B cell (primary cell): ENCODE data around the gene CDNF. TPM values are rescaled to one million over a fixed set of nuclear protein-coding genes. Genes with fewer than 3 reads are reported as not detected.

Experiments
- ATAC-seq: fragments of 200-7000 bp; cut with Tn5 transposase; one replicate; pipeline ENCODE4 v1.10.0; 2021; ENCODE audit warnings: low read depth, mild to moderate bottlenecking, moderate number of reproducible peaks, moderate library complexity
- CTCF ChIA-PET: fragments of 350-600 bp; sonication (Branson Sonifier 250); formaldehyde crosslinking; loops from one replicate; lab custom pipeline; 2021; ENCODE audit warnings: antibody characterized with exemption, inconsistent platforms; lab: Charles Lee
- POLR2A ChIA-PET: fragments of 350-600 bp; sonication (Branson Sonifier 250); formaldehyde crosslinking; loops from one replicate; lab custom pipeline; 2021; ENCODE audit warnings: antibody characterized with exemption; lab: Charles Lee
- DNase-seq: peaks from one replicate; pipeline ENCODE4 v3.0.0; 2013
- H2AFZ ChIP-seq: 2 replicates; pipeline ENCODE4 v1.6.1; 2012; ENCODE audit warnings: mild to moderate bottlenecking, low read depth, low read length; ENCODE audit not compliant: insufficient read depth, poor library complexity, severe bottlenecking
- H3K27ac ChIP-seq, 2 donors: 1 replicate in 1 of 2; 2 replicates in 1 of 2; pipeline ENCODE4 v1.5.1; 2012 to 2013; ENCODE audit warnings: low read length in 2 of 2, mild to moderate bottlenecking in 2 of 2, moderate library complexity in 1 of 2
- H3K27me3 ChIP-seq, 4 experiments: fragments of 200-600 bp in 1 of 4; sonication (generic) in 1 of 4; replicated peaks in 1 of 4; 1 replicate in 2 of 4; 2 replicates in 2 of 4; pipeline versions ENCODE4 v1.6.1 to v1.7.0; 2013 to 2016; ENCODE audit warnings: low read length in 3 of 4, mild to moderate bottlenecking in 2 of 4, mixed read lengths in 1 of 4, moderate library complexity in 1 of 4; ENCODE audit not compliant: insufficient read depth in 4 of 4, control insufficient read depth in 3 of 4; ENCODE audit errors: control extremely low read depth in 1 of 4
- H3K36me3 ChIP-seq, 2 experiments: replicated peaks in 1 of 2; 1 replicate in 1 of 2; 2 replicates in 1 of 2; pipeline versions ENCODE4 v1.6.1 to v1.7.1; 2013; ENCODE audit warnings: low read length in 1 of 2; ENCODE audit not compliant: insufficient read depth in 2 of 2, control insufficient read depth in 1 of 2; ENCODE audit errors: control extremely low read depth in 1 of 2, extremely low read depth in 1 of 2
- H3K4me1 ChIP-seq, 2 donors: fragments of 200-600 bp in 1 of 2; sonication (generic) in 1 of 2; 1 replicate in 1 of 2; 2 replicates in 1 of 2; pipeline versions ENCODE4 v1.5.1 to v1.6.1; 2013 to 2017; ENCODE audit warnings: low read length in 2 of 2; ENCODE audit not compliant: control insufficient read depth in 2 of 2, insufficient read depth in 2 of 2
- H3K4me2 ChIP-seq: replicated peaks from 2 replicates; pipeline ENCODE3; 2012; ENCODE audit warnings: mild to moderate bottlenecking, low read depth, low read length; ENCODE audit not compliant: poor library complexity, severe bottlenecking
- H3K4me3 ChIP-seq, 5 experiments: fragments of 200-600 bp in 1 of 5; sonication (generic) in 1 of 5; 1 replicate in 3 of 5; 2 replicates in 2 of 5; pipeline versions ENCODE4 v1.5.1 to v1.7.0; 2011 to 2016; ENCODE audit warnings: low read length in 4 of 5, mild to moderate bottlenecking in 4 of 5, low read depth in 2 of 5, control low read depth in 1 of 5, moderate library complexity in 1 of 5; ENCODE audit not compliant: insufficient read depth in 1 of 5; ENCODE audit errors: control extremely low read depth in 1 of 5, extremely low read depth in 1 of 5
- H3K79me2 ChIP-seq: fragments of 200-600 bp; sonication (generic); one replicate; pipeline ENCODE4 v1.6.0; 2016; ENCODE audit warnings: low read length; ENCODE audit not compliant: control insufficient read depth, insufficient read depth
- H3K9ac ChIP-seq: fragments of 200-600 bp; sonication (generic); 2 replicates; pipeline ENCODE4 v1.6.1; 2017; ENCODE audit warnings: mild to moderate bottlenecking, low read length, moderate library complexity
- H3K9me3 ChIP-seq, 3 donors: one replicate each; pipeline versions ENCODE4 v1.6.1 to v1.7.1; 2013; ENCODE audit warnings: low read length in 2 of 3; ENCODE audit not compliant: control insufficient read depth in 2 of 3, insufficient read depth in 1 of 3; ENCODE audit errors: control extremely low read depth in 1 of 3
- H4K20me1 ChIP-seq: 2 replicates; pipeline ENCODE4 v1.6.0; 2012; ENCODE audit warnings: mild to moderate bottlenecking, low read length; ENCODE audit not compliant: insufficient read depth, control insufficient read depth, poor library complexity, severe bottlenecking
- H3K27ac Mint-ChIP-seq: one replicate; pipeline ENCODE4 v1.8.0; 2021; ENCODE audit warnings: mixed read lengths
- H3K27me3 Mint-ChIP-seq: one replicate; pipeline ENCODE4 v1.8.0; 2021; ENCODE audit warnings: mixed read lengths
- H3K4me1 Mint-ChIP-seq: one replicate; pipeline ENCODE4 v1.8.0; 2021; ENCODE audit warnings: mixed read lengths
- H3K4me3 Mint-ChIP-seq: one replicate; pipeline ENCODE4 v1.8.0; 2021; ENCODE audit warnings: mixed read lengths
- H3K9me3 Mint-ChIP-seq: one replicate; pipeline ENCODE4 v1.8.0; 2022; ENCODE audit warnings: mixed read lengths; ENCODE audit not compliant: insufficient read depth
- CTCF ChIP-seq: fragments of 200-600 bp; IDR thresholded peaks from one replicate; pipeline ENCODE4 v1.8.0; 2022; ENCODE audit warnings: antibody characterized with exemption, mild to moderate bottlenecking
- EZH2 ChIP-seq: IDR thresholded peaks from 2 replicates; pipeline ENCODE4 v1.6.1; 2012; ENCODE audit warnings: borderline replicate concordance, low read depth, mild to moderate bottlenecking, moderate library complexity, low read length; ENCODE audit not compliant: insufficient read depth, poor library complexity, severe bottlenecking
- WGBS: methylation state at CpG from one replicate; pipeline ENCODE4 v1.1.5; 2013; ENCODE audit warnings: missing lambda C conversion rate; ENCODE audit not compliant: insufficient coverage; 5-methylcytosine and 5-hydroxymethylcytosine counted together
- intact Hi-C: fragments of 100-400 bp; cut with micrococcal nuclease; formaldehyde crosslinking; loops from one replicate; pipeline ENCODE4 v1.10.0; 2022
- polyA plus RNA-seq: library from polyadenylated mRNA; depleted of rRNA; stranded (reverse); fragments of >200 nt; gene quantifications from 2 replicates; pipeline ENCODE4 v1.2.3, GENCODE V29; 2012
- total RNA-seq, 2 donors: library from RNA; stranded (reverse); fragments of 120-200 nt in 1 of 2; gene quantifications; 1 replicate in 1 of 2; 2 replicates in 1 of 2; pipeline versions ENCODE4 v1.2.3 to v1.2.4, GENCODE V29; 2013 to 2022

Gene CDNF
- total and polyA plus RNA-seq, 2 donors (not counting 1 experiment from before 2014, with no cell fraction given): 1.4 to 1.8 TPM

- Histone ChIP-seq H3K9me3 (no peaks in the 10 kb centered on the region), H2AFZ (no peak overlapping the region), H3K4me3 (no peak overlapping the region), H3K9ac (no peak overlapping the region), H3K4me1 (peaks cover 25 to 26% of the 10 kb centered on the region in 2 donors), H4K20me1 (no peaks in the 10 kb centered on the region), H3K79me2 (no peaks in the 10 kb centered on the region), H3K27me3 (no peaks in the 10 kb centered on the region), H3K36me3 (no peaks in the 10 kb centered on the region), H3K4me2 (no peak overlapping the region), H3K27ac (no peak overlapping the region)
- ChIA-PET POLR2A (no interaction called here), CTCF (interaction anchor here (0.6 to 2.0 kb wide), 3 partner anchors 11 to 40 kb away, joined by 3 to 6 read pairs (median 3); no protein-coding TSS in a partner anchor)
- Mint-ChIP-seq H3K27me3 (no peaks in the 10 kb centered on the region), H3K4me1 (peaks cover 35% of the 10 kb centered on the region), H3K4me3 (no peak overlapping the region), H3K9me3 (no peaks in the 10 kb centered on the region), H3K27ac (peak overlapping the region; percentile 12)
- no peak for TF ChIP-seq CTCF
- no peak for DNase-seq
- intact Hi-C loops: loop anchor here (5.0 kb wide), 1 partner anchor 129 kb away; no protein-coding TSS in a partner anchor
- WGBS: 88% methylated on average over 5 of the region's 5 CpGs
- no peak for ATAC-seq
Observed at GRCh38 chr10:14801723-14802122, 36.1 kb downstream of the CDNF start.

GRCh38 chr10:14800397-14800796 lies 37.4 kb downstream of the CDNF start:
- Histone ChIP-seq H2AFZ (peak overlapping the region; percentile 14), H4K20me1 (no peaks in the 10 kb centered on the region), H3K27me3 (no peaks in the 10 kb centered on the region), H3K4me2 (peak overlapping the region; percentile 29), H3K4me1 (peaks cover 25 to 26% of the 10 kb centered on the region in 2 donors), H3K36me3 (no peaks in the 10 kb centered on the region), H3K4me3 (no peak overlapping the region), H3K79me2 (no peaks in the 10 kb centered on the region), H3K9me3 (no peaks in the 10 kb centered on the region), H3K27ac (no peak overlapping the region), H3K9ac (no peak overlapping the region)
- Mint-ChIP-seq H3K4me3 (no peak overlapping the region), H3K4me1 (peaks cover 35% of the 10 kb centered on the region), H3K9me3 (no peaks in the 10 kb centered on the region), H3K27me3 (no peaks in the 10 kb centered on the region), H3K27ac (peak overlapping the region; percentile 43)
- peak; percentile 17 for DNase-seq
- POLR2A ChIA-PET: no interaction called here
- intact Hi-C loops: loop anchor here (5.0 kb wide), 1 partner anchor 128 kb away; no protein-coding TSS in a partner anchor
- 86% methylated on average over 1 of the region's 1 CpG for WGBS
- CTCF ChIA-PET: interaction anchor here (1.6 kb wide), 1 partner anchor 142 kb away, joined by 4 read pairs; no protein-coding TSS in a partner anchor
- peak; percentile 33 for ATAC-seq
- TF ChIP-seq CTCF: no peak
- no peak for TF ChIP-seq EZH2
